HL-60 (cell line): ENCODE measurements around the gene TAF7L.
"Not testable (repeated sequence)": the region's sequence is repeated elsewhere in the genome, so short reads cannot be mapped to it uniquely, and the experiment has no call there.

Experiments used
- DNase-seq, 2 experiments: peaks; one replicate each; pipeline ENCODE4 v3.0.0-alpha.2; 2010 to 2020; ENCODE audit warnings: low read depth in 1 of 2, low spot score in 1 of 2
- H3K27ac ChIP-seq: fragments of 250-450 bp; sonication (Bioruptor Pico); replicated peaks from 2 replicates; pipeline ENCODE4 v1.5.1; 2020; ENCODE audit warnings: mild to moderate bottlenecking, moderate library complexity
- H3K27me3 ChIP-seq: fragments of 250-450 bp; sonication (Bioruptor Pico); 2 replicates; pipeline ENCODE4 v1.5.1; 2021; ENCODE audit warnings: mild to moderate bottlenecking, moderate library complexity; ENCODE audit not compliant: insufficient read depth, poor library complexity, severe bottlenecking
- H3K4me3 ChIP-seq: replicated peaks from 2 replicates; pipeline ENCODE4 v1.5.1; 2011; ENCODE audit warnings: mild to moderate bottlenecking, control low read depth, low read length; ENCODE audit not compliant: insufficient read depth
- GABPA ChIP-seq: IDR thresholded peaks from 2 replicates; pipeline ENCODE4 v1.6.1; 2012; ENCODE audit warnings: low read depth
- POLR2AphosphoS5 ChIP-seq: IDR thresholded peaks from 2 replicates; pipeline ENCODE4 v1.6.1; 2012; ENCODE audit warnings: low read depth
- SPI1 ChIP-seq: IDR thresholded peaks from 2 replicates; pipeline ENCODE4 v1.6.1; 2012; ENCODE audit warnings: low read depth, mild to moderate bottlenecking, borderline replicate concordance
- long read RNA-seq: library from polyadenylated mRNA; unstranded; transcript quantifications from one replicate; pipeline ENCODE4 v2.0.0, GENCODE V29; 2020
- TF ChIP-seq, protein P1 (sequence below): IDR thresholded peaks from 2 replicates; pipeline ENCODE4 v1.6.1; 2012; ENCODE audit warnings: low read depth; ENCODE audit not compliant: insufficient replicate concordance
- TF ChIP-seq, protein P2 (sequence below): IDR thresholded peaks from one replicate; pipeline ENCODE4 v1.5.1; 2011; ENCODE audit warnings: low read length, control low read depth, inconsistent platforms; ENCODE audit not compliant: insufficient read depth

Gene TAF7L, protein sequence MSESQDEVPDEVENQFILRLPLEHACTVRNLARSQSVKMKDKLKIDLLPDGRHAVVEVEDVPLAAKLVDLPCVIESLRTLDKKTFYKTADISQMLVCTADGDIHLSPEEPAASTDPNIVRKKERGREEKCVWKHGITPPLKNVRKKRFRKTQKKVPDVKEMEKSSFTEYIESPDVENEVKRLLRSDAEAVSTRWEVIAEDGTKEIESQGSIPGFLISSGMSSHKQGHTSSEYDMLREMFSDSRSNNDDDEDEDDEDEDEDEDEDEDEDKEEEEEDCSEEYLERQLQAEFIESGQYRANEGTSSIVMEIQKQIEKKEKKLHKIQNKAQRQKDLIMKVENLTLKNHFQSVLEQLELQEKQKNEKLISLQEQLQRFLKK
- long read RNA-seq, partial matches to known transcripts: 0 of 1 reads
- long read RNA-seq, other reads (novel, unspliced or antisense): 1 of 1 reads

DNA sequence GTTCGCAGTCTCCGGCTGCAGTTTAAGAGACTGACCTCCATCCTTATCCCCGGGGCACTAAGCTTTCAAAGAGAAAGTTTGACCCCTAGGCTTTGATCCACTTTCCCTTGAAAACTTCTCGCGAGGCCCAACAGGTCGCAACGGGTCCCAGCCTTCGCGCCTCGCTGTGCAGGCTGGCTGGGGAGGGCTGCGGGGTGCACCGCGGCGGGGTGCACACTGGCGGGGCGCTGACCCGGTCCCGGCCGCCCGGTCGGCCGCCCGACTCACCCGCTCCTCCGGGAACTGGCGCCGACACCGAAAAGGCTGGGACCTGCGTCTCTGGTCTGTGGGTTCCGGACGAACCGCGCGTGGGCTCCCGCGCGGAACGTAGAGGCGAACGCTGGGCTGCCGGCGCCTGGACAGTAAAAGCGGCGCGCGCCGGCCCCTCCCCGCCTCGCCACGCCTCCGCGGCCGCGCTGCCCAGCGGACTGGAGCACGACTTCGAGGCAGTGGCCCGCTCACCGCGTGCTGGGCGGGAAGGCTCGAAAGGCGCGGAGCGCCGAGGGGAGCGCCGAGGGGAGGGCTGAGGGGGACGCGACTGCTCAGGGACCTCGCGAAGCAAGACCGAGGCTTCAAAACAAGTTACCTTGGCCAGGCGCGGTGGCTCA lies at the start of gene TAF7L:
TSS of gene TAF7L (minus strand) at position 378 of the 647 bp plus-strand sequence. CDS start 3,791 bp downstream, outside the sequence.
- H3K27me3 ChIP-seq: no peaks in the 10 kb centered on the region
- H3K4me3 ChIP-seq: no peak within 1 kb of the TSS
- no peak within 1 kb of the TSS for H3K27ac ChIP-seq
- TF ChIP-seq SPI1 (no peak), POLR2AphosphoS5 (no peak), GABPA (no peak)
- TF ChIP-seq, protein P1, sequence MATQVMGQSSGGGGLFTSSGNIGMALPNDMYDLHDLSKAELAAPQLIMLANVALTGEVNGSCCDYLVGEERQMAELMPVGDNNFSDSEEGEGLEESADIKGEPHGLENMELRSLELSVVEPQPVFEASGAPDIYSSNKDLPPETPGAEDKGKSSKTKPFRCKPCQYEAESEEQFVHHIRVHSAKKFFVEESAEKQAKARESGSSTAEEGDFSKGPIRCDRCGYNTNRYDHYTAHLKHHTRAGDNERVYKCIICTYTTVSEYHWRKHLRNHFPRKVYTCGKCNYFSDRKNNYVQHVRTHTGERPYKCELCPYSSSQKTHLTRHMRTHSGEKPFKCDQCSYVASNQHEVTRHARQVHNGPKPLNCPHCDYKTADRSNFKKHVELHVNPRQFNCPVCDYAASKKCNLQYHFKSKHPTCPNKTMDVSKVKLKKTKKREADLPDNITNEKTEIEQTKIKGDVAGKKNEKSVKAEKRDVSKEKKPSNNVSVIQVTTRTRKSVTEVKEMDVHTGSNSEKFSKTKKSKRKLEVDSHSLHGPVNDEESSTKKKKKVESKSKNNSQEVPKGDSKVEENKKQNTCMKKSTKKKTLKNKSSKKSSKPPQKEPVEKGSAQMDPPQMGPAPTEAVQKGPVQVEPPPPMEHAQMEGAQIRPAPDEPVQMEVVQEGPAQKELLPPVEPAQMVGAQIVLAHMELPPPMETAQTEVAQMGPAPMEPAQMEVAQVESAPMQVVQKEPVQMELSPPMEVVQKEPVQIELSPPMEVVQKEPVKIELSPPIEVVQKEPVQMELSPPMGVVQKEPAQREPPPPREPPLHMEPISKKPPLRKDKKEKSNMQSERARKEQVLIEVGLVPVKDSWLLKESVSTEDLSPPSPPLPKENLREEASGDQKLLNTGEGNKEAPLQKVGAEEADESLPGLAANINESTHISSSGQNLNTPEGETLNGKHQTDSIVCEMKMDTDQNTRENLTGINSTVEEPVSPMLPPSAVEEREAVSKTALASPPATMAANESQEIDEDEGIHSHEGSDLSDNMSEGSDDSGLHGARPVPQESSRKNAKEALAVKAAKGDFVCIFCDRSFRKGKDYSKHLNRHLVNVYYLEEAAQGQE: no peak
- TF ChIP-seq, protein P2, sequence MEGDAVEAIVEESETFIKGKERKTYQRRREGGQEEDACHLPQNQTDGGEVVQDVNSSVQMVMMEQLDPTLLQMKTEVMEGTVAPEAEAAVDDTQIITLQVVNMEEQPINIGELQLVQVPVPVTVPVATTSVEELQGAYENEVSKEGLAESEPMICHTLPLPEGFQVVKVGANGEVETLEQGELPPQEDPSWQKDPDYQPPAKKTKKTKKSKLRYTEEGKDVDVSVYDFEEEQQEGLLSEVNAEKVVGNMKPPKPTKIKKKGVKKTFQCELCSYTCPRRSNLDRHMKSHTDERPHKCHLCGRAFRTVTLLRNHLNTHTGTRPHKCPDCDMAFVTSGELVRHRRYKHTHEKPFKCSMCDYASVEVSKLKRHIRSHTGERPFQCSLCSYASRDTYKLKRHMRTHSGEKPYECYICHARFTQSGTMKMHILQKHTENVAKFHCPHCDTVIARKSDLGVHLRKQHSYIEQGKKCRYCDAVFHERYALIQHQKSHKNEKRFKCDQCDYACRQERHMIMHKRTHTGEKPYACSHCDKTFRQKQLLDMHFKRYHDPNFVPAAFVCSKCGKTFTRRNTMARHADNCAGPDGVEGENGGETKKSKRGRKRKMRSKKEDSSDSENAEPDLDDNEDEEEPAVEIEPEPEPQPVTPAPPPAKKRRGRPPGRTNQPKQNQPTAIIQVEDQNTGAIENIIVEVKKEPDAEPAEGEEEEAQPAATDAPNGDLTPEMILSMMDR: no peak
- DNase-seq: no peak

DNA sequence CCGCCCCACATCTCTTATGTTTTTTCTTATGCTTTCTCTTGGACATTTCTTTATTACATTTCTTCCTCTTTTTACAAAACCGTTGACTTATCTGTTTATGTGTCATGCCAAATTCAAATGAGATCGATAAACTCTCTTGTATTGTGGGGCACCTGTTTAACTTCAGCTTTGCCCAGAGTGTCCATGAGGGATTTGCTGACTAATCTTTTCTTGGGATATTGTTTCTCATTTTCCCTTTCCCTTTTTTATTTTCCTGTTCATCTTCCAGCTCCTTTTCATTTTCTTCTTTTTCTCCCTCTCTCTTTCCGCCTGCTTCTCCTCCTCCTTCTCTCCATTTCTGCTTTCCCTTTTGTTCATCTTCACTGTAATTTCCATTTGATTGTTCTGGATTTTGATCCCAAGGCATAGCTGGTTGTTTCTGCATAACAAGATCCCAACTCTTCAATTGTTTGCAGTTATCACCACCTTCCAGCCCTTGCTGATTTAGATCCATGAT lies 46.7 kb upstream of the TAF7L start:
- no peak overlapping the region for H3K27ac ChIP-seq
- DNase-seq: no peak

DNA sequence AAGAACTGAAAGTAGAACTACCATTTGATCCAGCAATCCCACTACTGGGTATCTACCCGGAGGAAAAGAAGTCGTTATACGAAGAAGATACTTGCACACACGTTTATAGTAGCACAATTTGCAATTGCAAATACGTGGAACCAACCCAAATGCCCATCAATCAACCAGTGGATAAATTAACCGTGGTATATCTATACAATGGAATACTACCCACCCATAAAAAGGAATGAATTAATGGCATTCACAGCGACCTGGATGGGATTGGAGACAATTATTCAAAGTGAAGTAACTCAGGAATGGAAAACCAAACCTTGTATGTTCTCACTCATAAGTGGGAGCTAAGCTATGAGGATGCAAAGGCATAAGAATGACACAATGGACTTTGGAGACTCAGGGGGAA lies 43.2 kb upstream of the TAF7L start:
- H3K4me3 ChIP-seq, DNase-seq, H3K27me3 ChIP-seq, H3K27ac ChIP-seq: not testable (repeated sequence)

More for the DNA sequence above, 46.7 kb upstream of the TAF7L start:
- H3K4me3 ChIP-seq: no peak overlapping the region
- no peaks in the 10 kb centered on the region for H3K27me3 ChIP-seq
- TF ChIP-seq POLR2AphosphoS5: no peak
- no peak for TF ChIP-seq SPI1
- TF ChIP-seq, protein P2: no peak
- TF ChIP-seq, protein P1: no peak
- no peak for TF ChIP-seq GABPA

DNA sequence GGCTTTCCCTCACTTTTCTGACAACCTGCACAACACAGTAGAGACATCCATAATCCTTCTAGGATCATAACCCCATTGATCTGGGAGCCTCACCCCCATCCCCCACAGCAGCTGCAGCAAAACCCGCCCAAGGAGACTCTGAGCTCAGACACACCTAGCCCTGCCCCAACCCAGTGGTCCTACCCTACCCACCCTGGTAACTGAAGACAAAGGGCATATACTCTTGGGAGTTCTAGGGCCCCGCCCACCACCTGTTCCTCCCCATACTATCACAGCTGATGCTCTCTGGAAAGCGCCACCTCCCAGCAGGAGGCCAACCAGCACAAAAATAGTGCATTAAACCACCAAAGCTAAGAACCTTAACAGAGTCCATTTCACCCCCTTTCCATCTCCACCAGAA lies 35.5 kb upstream of the TAF7L start:
- not testable (repeated sequence) for H3K4me3 ChIP-seq, H3K27ac ChIP-seq, DNase-seq, H3K27me3 ChIP-seq
